Measurements from ENCODE around the gene TAC3. TPM values are rescaled to one million over a fixed set of nuclear protein-coding genes. Genes with fewer than 3 reads are reported as not detected.
"Not testable (repeated sequence)": the region's sequence is repeated elsewhere in the genome, so short reads cannot be mapped to it uniquely, and the experiment has no call there.

TAC3 gene
- total RNA-seq, 1 experiment from 2014 or later, result not detected

GRCh38 chr12:56963557-56963956 lies 52.8 kb downstream of the TAC3 start:
- H3K4me3 Mint-ChIP-seq (ENCODE audit: unreplicated experiment); H3K36me3 Mint-ChIP-seq (ENCODE audit: insufficient read depth, unreplicated experiment); DNase-seq (ENCODE audit: unreplicated experiment); BruUV-seq (replicated peaks); H3K4me1 Mint-ChIP-seq (ENCODE audit: insufficient read depth, unreplicated experiment); intact Hi-C loops (cut with micrococcal nuclease); H3K27ac Mint-ChIP-seq (ENCODE audit: low read depth, unreplicated experiment); H3K9me3 Mint-ChIP-seq (ENCODE audit: unreplicated experiment); CTCF ChIA-PET; H3K27me3 Mint-ChIP-seq (ENCODE audit: insufficient read depth, unreplicated experiment); POLR2A ChIA-PET: not testable (repeated sequence)

- H3K36me3 Mint-ChIP-seq (ENCODE audit: insufficient read depth, unreplicated experiment); H3K27ac Mint-ChIP-seq (ENCODE audit: low read depth, unreplicated experiment); DNase-seq (ENCODE audit: unreplicated experiment); intact Hi-C loops (cut with micrococcal nuclease); H3K4me1 Mint-ChIP-seq (ENCODE audit: insufficient read depth, unreplicated experiment); H3K4me3 Mint-ChIP-seq (ENCODE audit: unreplicated experiment); H3K9me3 Mint-ChIP-seq (ENCODE audit: unreplicated experiment); CTCF ChIA-PET; H3K27me3 Mint-ChIP-seq (ENCODE audit: insufficient read depth, unreplicated experiment); POLR2A ChIA-PET; BruUV-seq (replicated peaks): not testable (repeated sequence)
These were observed 54.1 kb downstream of the TAC3 start for GRCh38 chr12:56962247-56962646.

Other genes with a start within 250 kb of the TAC3 start
- gene SDR9C7, start 82.1 kb downstream of the TAC3 start, total RNA-seq (2022), result not detected in 2 replicates
- gene RDH16, start 58.9 kb downstream of the TAC3 start, total RNA-seq (2022), result 0.10 and 0.16 TPM in 2 replicates
- gene ZBTB39, start 10.0 kb downstream of the TAC3 start, total RNA-seq (2022), result 5.2 and 6.2 TPM in 2 replicates
- 0.12 and 0.42 TPM in 2 replicates for gene MYO1A, start 33.6 kb upstream of the TAC3 start, total RNA-seq (2022)
- gene NEMP1, start 62.3 kb upstream of the TAC3 start, total RNA-seq (2022), result 17.5 and 22.5 TPM in 2 replicates
- gene NAB2, start 72.6 kb upstream of the TAC3 start, total RNA-seq (2022), result 25.8 and 30.6 TPM in 2 replicates
- 99.7 and 122 TPM in 2 replicates for gene STAT6, start 94.8 kb upstream of the TAC3 start, total RNA-seq (2022)
- 18.9 and 25.3 TPM in 2 replicates for gene LRP1, start 112.0 kb upstream of the TAC3 start, total RNA-seq (2022)
- not detected in 2 replicates for gene LRP1-AS, start 131.1 kb upstream of the TAC3 start, total RNA-seq (2022)
- gene NXPH4, start 200.3 kb upstream of the TAC3 start, total RNA-seq (2022), result 2.2 and 2.8 TPM in 2 replicates
- 375 and 421 TPM in 2 replicates for gene SHMT2, start 213.2 kb upstream of the TAC3 start, total RNA-seq (2022)
- 2.5 and 2.8 TPM in 2 replicates for gene STAC3, start 234.7 kb upstream of the TAC3 start, total RNA-seq (2022)

All from MCF 10A (cell line).